GM18526 (cell line): Measurements from ENCODE around the gene DIP2B.
A peak's percentile ranks its signal among the peaks of the same experiment; 100 is the strongest.

Source experiments
- POLR2A ChIP-seq: IDR thresholded peaks from 3 replicates; pipeline ENCODE4 v1.6.1; 2011; ENCODE audit not compliant: insufficient read length; ENCODE audit errors: extremely low read depth

Gene DIP2B

DNA sequence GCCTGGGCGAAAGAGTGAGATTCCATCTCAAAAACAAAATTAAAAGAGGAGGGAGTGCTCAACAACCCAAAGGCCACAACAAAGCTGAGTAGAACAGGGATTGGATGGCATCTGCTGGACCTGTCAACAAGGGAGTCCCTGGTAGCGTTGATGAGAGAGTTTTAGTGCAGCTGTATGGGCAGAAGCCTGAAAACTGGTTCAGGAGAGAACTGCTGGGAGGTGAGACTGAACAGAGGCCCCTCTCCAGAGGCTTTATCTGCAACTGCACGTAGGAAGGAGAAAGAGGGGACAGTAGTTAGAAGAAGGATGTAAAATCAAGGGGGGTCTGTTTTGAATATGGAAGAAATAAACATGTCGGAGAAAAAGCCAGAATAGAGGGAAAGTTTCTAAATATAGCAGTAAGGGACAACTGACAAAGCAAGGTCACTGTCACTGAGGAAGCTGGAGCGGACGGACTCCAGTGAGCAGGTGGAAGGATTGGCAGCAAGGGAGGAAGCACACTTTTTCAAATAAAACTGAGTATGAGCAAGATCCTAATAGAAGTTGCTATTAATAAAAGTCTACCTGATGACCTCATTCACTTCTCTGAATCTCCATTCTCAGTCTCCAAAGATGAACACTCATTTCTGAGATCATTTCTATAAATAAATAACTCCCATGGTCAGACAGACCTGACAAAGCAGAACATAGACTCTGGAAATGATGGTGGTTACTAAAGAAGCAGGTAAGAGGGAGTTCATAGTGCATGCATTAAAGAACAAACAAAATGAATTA is 247.3 kb downstream of the DIP2B start:
- no peak for TF ChIP-seq POLR2A

DNA sequence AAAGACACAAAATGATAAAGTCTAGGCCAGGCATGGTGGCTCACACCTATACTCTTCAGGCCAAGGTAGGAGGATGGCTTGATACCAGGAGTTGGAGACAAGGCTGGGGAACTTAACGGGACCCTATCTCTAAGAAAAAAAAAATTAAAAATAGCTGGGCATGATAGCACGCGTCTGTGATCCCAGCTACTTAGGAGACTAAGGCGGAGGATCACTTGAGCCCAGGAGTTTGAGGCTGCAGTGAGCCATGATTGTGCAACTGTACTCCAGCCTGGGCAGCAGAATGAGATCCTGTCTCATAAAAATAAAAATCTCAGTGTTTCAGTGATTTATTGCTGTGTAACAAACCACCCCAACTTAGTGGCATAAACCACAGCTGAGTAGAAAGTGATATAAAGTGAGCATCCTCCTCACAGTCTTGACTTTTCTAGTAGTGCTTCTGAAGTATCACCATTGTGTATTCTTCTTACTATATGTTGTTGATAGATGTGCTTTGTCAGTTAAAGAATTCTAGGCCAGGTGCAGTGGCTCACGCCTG is 248.5 kb downstream of the DIP2B start:
- TF ChIP-seq POLR2A: no peak

DNA sequence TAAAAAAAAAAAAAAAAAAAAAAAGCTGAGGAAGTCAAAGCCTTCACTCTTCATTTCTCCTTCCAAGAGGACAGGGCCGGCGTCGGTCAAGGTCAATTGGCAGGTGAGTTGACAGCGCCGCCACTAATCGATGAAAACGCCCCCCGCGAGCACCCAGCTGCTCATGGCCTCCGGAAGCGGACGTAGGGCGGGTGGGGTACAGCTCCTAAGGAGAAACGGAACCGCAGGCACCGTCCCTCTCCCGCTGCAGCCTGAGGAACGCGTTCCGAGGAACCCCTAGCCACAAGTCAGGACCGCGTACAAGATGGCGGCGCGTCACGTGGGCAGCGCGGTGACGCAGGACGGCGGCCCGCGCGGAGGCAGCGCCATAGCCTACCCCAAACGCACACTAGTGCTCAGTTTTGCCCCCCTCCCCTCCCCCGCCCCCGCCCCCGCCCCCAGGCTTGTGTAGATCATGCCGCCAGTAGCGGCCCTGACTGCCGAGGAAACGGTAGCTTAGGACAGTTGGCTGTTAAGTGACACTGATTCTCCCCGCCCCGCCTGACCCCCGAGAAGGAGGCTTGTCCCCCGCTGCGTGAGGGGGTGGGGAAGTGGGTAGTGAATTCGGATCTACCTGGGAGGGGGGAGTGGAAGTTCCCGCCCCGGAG is 259.0 kb downstream of the DIP2B start, which contains the start of gene ATF1:
ATF1 (plus strand) TSS at position 463 of the 647 bp plus-strand sequence. CDS start 16,045 bp downstream, outside the sequence.
- peak; percentile 96 for TF ChIP-seq POLR2A

DNA sequence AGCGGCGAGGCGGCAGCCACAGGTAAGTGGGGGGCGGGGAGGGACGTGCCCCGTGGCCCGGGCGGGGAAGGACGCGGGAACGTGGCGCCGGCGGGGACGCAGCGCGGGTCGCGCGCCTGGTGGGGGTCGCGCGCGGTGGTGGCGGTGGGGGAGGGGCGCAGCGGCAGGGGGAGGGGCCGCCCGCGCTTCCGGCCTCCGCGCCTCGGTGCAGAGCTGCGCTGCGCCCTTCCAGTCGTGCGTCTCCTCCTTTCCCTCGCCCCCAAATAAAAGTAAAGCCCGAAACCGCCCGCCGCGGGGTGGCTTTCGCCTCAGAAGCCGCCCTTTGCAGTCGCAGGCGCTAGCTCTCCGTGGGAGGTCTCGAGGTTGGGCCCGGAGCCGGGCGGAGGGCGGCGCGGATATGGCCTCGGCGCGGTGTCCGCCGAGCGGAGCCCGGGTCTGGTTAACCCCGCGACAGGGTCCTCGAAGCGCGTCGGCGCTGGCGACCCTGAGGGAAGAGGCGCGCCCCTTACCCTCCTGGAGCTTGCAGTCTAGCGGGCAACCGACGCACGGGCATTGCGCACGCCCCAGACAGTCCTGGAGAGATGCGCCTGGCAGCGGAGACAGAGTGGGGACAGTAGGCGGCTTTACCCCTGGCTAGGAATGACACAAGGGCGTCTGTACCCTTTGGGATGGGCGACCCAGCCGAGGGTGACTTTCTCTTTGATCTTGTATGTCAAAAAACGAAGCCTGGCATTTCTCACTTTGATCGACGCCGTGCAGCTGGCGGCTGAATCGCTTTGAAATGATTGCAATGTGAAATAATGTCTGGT is 259.7 kb downstream of the DIP2B start:
- peak; percentile 51 for TF ChIP-seq POLR2A

DNA sequence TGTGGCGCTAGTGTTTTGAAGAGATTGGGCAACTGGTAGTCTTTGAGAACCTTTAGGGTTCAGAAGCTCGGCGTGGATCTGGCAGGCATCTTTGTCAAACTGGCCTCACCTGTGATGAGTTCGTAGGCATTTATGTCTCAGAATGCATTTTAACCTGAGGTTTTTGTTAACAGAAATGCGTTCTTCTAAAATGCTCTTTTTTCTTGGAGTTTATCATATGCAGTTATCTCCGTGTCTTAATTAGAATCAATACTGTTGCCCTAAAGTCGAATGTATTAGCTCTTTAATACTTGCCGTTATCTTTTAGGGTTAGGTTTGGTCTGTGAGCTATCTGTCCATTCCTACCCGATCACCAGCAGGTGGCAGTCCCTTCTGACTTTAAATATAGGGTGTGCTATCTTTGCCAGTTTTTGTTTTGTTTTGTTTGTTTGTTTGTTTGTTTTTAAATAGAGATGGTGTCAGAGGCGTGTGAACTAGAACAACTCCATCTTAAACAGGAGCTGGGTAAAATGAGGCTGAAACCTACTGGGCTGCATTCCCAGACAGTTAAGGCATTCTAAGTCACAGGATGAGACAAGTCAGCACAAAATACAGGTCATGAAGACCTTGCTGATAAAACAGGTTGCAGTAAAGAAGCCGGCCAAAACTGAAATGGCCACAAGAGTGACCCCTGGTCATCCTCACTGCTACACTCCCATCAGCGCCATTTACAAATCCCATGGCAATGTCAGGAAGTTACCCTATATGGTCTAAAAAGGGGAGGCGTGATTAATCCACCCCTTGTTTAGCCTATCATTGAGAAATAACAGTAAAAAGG is 260.5 kb downstream of the DIP2B start:
- TF ChIP-seq POLR2A: no peak

DNA sequence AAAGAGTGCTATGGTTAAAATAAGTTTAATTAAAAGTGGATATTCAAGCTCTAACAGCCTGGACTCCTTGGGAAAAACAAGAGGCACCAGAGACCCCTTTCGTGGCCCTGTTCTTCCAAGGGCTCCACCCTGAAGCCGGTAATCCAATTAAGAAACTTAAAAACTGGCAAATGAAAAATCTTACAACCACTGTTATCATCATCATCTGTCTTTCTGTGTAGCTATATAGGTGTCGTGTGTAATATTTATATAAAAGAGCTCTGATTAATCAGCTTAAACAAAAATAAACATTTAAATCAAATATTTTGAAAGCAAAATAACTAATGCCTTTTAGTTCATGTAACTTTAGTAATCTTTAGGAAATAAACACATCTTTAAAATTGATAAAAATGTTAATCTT is 263.6 kb downstream of the DIP2B start:
- TF ChIP-seq POLR2A: no peak

DNA sequence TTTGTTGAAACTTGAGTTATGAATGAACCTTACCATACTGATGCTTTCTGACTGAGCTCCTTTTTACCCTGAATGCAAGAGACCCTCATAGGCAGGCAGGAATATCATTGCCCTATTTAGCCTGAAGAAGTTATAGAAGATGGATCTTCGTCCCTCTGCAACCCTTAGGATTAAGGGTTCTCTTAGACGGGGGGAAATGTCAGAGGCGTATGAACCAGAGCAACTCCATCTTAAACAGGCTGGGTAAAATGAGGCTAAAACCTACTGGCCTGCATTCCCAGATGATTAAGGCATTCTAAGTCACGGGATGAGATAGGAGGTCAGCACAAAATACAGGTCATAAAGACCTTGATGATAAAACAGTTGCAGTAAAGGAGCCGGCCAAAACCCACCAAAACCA is 266.6 kb downstream of the DIP2B start:
- no peak for TF ChIP-seq POLR2A

DNA sequence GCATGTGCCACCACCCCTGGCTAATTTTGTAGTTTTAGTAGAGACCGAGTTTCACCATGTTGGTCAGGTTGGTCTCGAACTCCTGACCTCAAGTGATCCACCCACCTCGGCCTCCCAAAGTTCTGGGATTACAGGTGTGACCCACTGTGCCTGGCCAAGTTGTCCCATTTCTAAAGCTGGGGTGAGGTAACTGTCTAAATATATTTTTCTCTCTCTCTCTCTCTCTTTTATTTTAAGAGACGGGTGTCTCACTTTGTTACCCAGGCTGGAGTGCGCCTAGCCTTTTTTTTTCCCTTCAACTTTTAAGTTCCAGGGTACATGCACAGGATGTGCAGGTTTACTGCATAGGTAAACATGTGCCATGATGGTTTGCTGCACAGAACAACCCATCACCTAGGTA is 267.7 kb downstream of the DIP2B start:
- no peak for TF ChIP-seq POLR2A

DNA sequence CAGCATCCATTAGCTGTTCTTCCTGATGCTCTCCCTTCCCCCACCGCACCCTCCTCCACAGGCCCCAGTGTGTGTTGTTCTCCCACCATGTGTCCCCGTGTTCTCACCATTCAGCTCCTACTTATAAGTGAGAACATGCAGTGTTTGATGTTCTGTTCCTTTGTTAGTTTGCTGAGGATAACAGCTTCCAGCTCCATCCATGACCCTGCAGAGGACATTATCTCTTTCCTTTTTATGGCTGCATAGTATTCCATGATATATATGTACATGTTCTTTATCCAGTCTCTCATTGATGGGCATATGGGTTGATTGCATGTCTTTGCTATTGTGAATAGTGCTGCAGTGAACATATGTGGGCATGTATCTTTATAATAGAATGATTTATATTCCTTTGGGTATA is 268.1 kb downstream of the DIP2B start:
- TF ChIP-seq POLR2A: no peak

DNA sequence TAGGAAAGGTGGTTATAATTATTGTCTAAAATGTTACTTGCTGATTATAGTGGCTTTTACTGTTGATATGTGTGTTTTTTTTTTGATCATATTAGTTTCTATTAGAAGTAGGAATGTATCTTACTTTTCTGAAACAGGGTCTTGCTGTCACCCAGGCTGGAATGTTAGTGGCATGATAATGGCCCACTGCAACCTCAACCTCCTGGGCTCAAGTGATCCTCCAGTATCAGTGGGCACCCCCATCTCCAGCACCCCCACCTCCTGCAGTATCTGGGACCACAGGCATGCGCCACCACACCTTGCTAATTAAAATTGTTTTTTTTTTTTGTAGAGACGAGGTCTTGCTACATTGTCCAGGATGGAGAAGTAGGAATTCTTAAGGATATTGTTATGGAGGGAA is 270.5 kb downstream of the DIP2B start:
- no peak for TF ChIP-seq POLR2A

DNA sequence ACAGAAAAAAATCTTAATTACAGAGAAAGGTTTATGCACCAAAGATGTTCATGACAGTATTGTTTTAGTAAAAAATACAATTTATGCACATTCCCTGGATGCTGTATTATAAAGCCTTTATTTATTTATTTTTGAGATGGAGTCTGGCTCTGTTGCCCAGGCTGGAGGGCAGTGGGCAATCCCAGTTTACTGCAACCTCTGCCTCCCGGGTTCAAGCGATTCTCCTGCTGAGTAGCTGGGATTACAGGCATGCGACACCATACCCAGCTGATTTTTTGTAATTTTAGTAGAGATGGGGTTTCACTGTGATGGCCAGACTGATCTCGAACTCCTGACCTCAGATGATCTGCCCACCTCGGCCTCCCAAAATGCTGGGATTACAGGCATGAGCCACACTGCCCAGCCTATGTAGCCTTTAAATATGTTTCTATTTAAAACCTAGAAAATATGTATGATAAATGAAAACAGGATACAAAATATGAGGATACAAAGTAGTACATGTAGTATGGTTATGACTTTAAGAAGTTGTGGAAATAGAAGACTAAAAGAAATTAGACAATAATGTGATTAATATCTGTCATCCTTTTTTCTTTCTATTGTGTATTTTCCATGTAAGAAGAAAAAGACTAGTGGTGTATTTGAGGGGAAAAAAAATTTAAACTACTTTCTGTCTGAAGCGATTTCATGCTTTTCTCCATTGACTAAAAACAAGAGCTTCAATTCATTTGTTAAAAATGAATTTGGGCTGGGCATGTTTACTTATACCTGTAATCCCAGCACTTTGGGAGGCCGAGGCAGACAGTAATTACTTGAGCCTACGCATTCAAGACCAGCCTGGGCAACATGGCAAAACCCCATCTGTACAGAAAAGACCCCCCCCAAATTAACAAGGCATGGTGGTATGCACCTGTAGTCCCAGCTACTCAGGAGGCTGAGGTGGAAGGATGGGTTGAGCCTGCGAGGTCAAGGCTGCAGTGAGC is 272.3 kb downstream of the DIP2B start:
- no peak for TF ChIP-seq POLR2A

DNA sequence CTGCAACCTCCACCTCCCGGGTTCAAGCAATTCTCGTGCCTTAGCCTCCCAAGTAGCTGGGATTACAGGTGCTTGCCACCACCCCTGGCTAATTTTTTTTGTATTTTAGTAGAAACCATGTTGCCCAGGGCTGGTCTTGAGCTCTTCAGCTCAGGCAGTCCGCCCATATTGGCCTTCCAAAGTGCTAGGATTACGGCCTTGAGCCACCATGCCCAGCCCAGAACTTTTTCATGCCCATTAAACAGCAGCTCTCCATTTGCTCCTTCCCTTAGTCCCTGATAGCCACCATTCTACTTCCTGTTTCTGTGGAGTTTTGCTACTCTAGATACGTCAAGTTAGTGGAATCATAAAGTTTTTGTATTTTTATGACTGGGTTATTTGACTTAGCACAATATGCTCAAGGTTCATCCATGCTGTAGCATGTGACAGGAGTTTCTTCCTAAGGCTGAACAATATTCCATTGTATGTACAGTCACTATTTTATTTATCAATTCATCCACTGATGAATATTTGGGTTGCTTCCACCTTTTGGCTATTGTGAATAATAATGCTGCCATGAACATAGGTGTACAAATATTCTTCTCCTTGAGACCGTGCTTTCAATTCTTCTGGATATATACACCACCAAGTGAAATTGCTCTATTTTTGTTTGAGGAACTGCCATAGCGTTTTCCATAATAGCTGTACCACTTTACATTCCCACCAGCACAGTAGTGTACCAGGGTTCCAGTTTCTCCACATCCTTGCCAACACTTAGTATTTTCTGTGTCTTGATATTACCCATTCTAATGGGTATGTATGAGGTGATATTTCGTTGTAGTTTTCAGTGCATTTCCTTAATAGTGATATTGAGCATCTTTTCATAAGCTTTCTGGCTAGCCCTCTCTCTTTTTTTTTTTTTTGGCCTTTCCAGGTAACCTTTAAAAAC is 274.1 kb downstream of the DIP2B start:
- TF ChIP-seq POLR2A: no peak
